ENCODE results near the gene RNU1-2. TPM values are rescaled to one million over a fixed set of nuclear protein-coding genes. Genes with fewer than 3 reads are reported as not detected.
"Not testable (repeated sequence)": the region's sequence is repeated elsewhere in the genome, so short reads cannot be mapped to it uniquely, and the experiment has no call there.

The RNU1-2 gene
- total and polyA plus RNA-seq, 4 experiments from 2014 or later = 3,010 to 3,866 TPM; not detected in 2

GRCh38 chr1:16911851-16912721 is 16.3 kb downstream of the RNU1-2 start:
- CTCF ChIA-PET (ENCODE audit: partially characterized antibody); H3K27me3 Mint-ChIP-seq; H3K9me3 Mint-ChIP-seq; H3K4me3 ChIP-seq (ENCODE audit: low read length in 2 of 2); H3K36me3 Mint-ChIP-seq; H3K36me3 ChIP-seq (ENCODE audit: insufficient read depth, low read length); H3K27me3 ChIP-seq (ENCODE audit: insufficient read depth, low read length); H3K27ac ChIP-seq (ENCODE audit: low read depth, low read length); H3K9me3 ChIP-seq (ENCODE audit: control insufficient read depth in 1 of 2, low read length in 2 of 2); DNase-seq: not testable (repeated sequence)
- H3K4me1 ChIP-seq (ENCODE audit: insufficient read depth, low read length) = peaks cover 27% of the 10 kb centered on the region
- Mint-ChIP-seq H3K4me1 (peaks cover 5 to 54% (median 40%) of the 10 kb centered on the region in 4 donors), H3K4me3 (peak overlapping the region in 6 of 8 donors; percentile 31 to 65 (median 52)), H3K27ac (peak overlapping the region; percentile 4 to 89 (median 48))
- intact Hi-C loops (cut with micrococcal nuclease) = loop anchor here (5.0 kb wide), 2 partner anchors 50 to 140 kb away; partner anchors contain the start of gene SDHB
- POLR2A ChIA-PET (ENCODE audit: partially characterized antibody) = interaction anchor here (0.6 to 4.0 kb wide), 3 partner anchors 8 to 19 kb away, joined by 3 to 67 read pairs (median 6); no protein-coding TSS in a partner anchor

- H3K27ac ChIP-seq (ENCODE audit: low read depth, low read length); H3K27me3 Mint-ChIP-seq; H3K9me3 ChIP-seq (ENCODE audit: control insufficient read depth in 1 of 2, low read length in 2 of 2); H3K36me3 Mint-ChIP-seq; DNase-seq; CTCF ChIA-PET (ENCODE audit: partially characterized antibody); H3K9me3 Mint-ChIP-seq; H3K4me3 ChIP-seq (ENCODE audit: low read length in 2 of 2); H3K36me3 ChIP-seq (ENCODE audit: insufficient read depth, low read length); H3K27me3 ChIP-seq (ENCODE audit: insufficient read depth, low read length): not testable (repeated sequence)
- Mint-ChIP-seq H3K4me1 (peaks cover 5 to 54% (median 38%) of the 10 kb centered on the region in 4 donors), H3K27ac (peak overlapping the region in 2 of 7 donors; percentile 52 to 82), H3K4me3 (peak overlapping the region; percentile 75 to 92 (median 86))
- peaks cover 27% of the 10 kb centered on the region for H3K4me1 ChIP-seq (ENCODE audit: insufficient read depth, low read length)
- intact Hi-C loops (cut with micrococcal nuclease) = loop anchor here (5.0 kb wide), 2 partner anchors 50 to 140 kb away; partner anchors contain the start of gene SDHB
- POLR2A ChIA-PET (ENCODE audit: partially characterized antibody) = interaction anchor here (0.6 to 4.0 kb wide), 3 partner anchors 8 to 20 kb away, joined by 3 to 67 read pairs (median 6); no protein-coding TSS in a partner anchor
Measured at GRCh38 chr1:16912742-16913141, 17.0 kb downstream of the RNU1-2 start.

GRCh38 chr1:16913181-16913832 is 17.5 kb downstream of the RNU1-2 start:
- H3K4me3 ChIP-seq (ENCODE audit: low read length in 2 of 2) = peak overlapping the region in 1 of 2 donors; percentile 65
- intact Hi-C loops (cut with micrococcal nuclease) = loop anchor here (5.0 kb wide), 2 partner anchors 49 to 139 kb away; partner anchors contain the start of gene SDHB
- H3K27ac Mint-ChIP-seq = peak overlapping the region; percentile 52 to 92 (median 82)
- H3K36me3 ChIP-seq (ENCODE audit: insufficient read depth, low read length) = no peaks in the 10 kb centered on the region
- peak overlapping the region; percentile 75 to 92 (median 86) for H3K4me3 Mint-ChIP-seq
- H3K36me3 Mint-ChIP-seq = no peaks in the 10 kb centered on the region
- ChIA-PET POLR2A (ENCODE audit: partially characterized antibody) (interaction anchor here (0.6 to 4.0 kb wide), 3 partner anchors 9 to 21 kb away, joined by 3 to 67 read pairs (median 6); no protein-coding TSS in a partner anchor), CTCF (ENCODE audit: partially characterized antibody) (no interaction called here)
- DNase-seq = peak in 1 of 5 donors; percentile 49
- H3K4me1 Mint-ChIP-seq = peaks cover 5 to 54% (median 36%) of the 10 kb centered on the region in 4 donors
- H3K27me3 ChIP-seq (ENCODE audit: insufficient read depth, low read length) = no peaks in the 10 kb centered on the region
- H3K27ac ChIP-seq (ENCODE audit: low read depth, low read length) = peak overlapping the region; percentile 59
- H3K27me3 Mint-ChIP-seq = no peaks in the 10 kb centered on the region
- peaks cover 27% of the 10 kb centered on the region for H3K4me1 ChIP-seq (ENCODE audit: insufficient read depth, low read length)
- H3K9me3 ChIP-seq (ENCODE audit: control insufficient read depth in 1 of 2, low read length in 2 of 2) = no peaks in the 10 kb centered on the region
- no peaks in the 10 kb centered on the region for H3K9me3 Mint-ChIP-seq

GRCh38 chr1:16913833-16914662 is 18.3 kb downstream of the RNU1-2 start:
- peak; percentile 88 to 93 (median 90) for DNase-seq
- H3K4me1 ChIP-seq (ENCODE audit: insufficient read depth, low read length) = peaks cover 27% of the 10 kb centered on the region
- Mint-ChIP-seq H3K27ac (peak overlapping the region; percentile 66 to 93 (median 89)), H3K36me3 (no peaks in the 10 kb centered on the region), H3K4me3 (peak overlapping the region; percentile 85 to 92 (median 89)), H3K4me1 (peaks cover 5 to 53% (median 37%) of the 10 kb centered on the region in 4 donors), H3K9me3 (no peaks in the 10 kb centered on the region), H3K27me3 (no peaks in the 10 kb centered on the region)
- POLR2A ChIA-PET (ENCODE audit: partially characterized antibody) = interaction anchor here (0.6 to 4.0 kb wide), 6 partner anchors 10 to 400 kb away, joined by 3 to 67 read pairs (median 5); partner anchors contain the start of gene RNU1-1
- no peaks in the 10 kb centered on the region for H3K36me3 ChIP-seq (ENCODE audit: insufficient read depth, low read length)
- peak overlapping the region; percentile 67 for H3K27ac ChIP-seq (ENCODE audit: low read depth, low read length)
- intact Hi-C loops (cut with micrococcal nuclease) = loop anchor here (1.0 to 5.0 kb wide), 3 partner anchors 10 to 138 kb away; partner anchors contain the start of gene SDHB
- H3K4me3 ChIP-seq (ENCODE audit: low read length in 2 of 2) = peak overlapping the region; percentile 17 to 80
- no peaks in the 10 kb centered on the region for H3K9me3 ChIP-seq (ENCODE audit: control insufficient read depth in 1 of 2, low read length in 2 of 2)
- H3K27me3 ChIP-seq (ENCODE audit: insufficient read depth, low read length) = no peaks in the 10 kb centered on the region
- CTCF ChIA-PET (ENCODE audit: partially characterized antibody) = no interaction called here

DNA sequence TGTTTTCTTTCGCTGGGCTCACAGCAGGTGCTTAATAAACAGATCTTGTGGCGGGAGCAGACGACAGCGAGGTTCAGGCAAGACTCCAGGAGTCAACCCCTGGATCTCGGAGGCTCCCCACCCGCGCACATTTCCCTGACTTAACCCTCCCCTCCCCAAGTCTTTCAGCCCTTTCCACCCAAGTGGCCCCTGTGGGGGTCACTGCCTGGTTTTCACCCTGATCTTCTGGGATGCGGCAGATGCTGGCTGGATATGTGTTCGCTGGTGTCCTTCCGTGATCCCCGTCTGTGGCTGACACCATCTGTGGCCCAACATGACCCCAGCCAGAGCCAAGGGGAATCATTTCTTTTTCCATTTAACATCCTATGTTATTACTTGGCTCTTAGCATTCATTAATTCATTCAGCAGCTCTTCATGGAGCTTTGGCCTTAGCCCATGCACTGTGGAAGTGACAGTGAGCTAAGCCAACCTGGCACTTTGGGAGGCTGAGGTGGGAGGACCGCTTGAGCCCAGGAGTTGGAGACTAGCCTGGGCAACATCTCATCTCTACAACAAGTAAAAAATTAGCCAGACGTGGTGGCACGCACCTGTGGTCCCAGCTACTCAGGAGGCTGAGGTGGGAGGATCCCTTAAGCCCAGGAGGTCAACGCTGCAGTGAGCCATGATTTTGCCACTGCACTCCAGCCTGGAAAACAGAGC is 19.3 kb downstream of the RNU1-2 start:
- H3K36me3 Mint-ChIP-seq; H3K27me3 ChIP-seq (ENCODE audit: insufficient read depth, low read length); H3K27me3 Mint-ChIP-seq; H3K9me3 Mint-ChIP-seq; DNase-seq; H3K36me3 ChIP-seq (ENCODE audit: insufficient read depth, low read length); H3K9me3 ChIP-seq (ENCODE audit: control insufficient read depth in 1 of 2, low read length in 2 of 2): not testable (repeated sequence)
- peak overlapping the region; percentile 66 to 93 (median 89) for H3K27ac Mint-ChIP-seq
- H3K4me1 Mint-ChIP-seq = peaks cover 4 to 51% (median 36%) of the 10 kb centered on the region in 4 donors
- peaks cover 27% of the 10 kb centered on the region for H3K4me1 ChIP-seq (ENCODE audit: insufficient read depth, low read length)
- H3K4me3 Mint-ChIP-seq = peak overlapping the region; percentile 83 to 92 (median 87)
- ChIA-PET POLR2A (ENCODE audit: partially characterized antibody) (interaction anchor here (0.6 to 4.0 kb wide), 8 partner anchors 11 to 401 kb away, joined by 3 to 67 read pairs (median 4); partner anchors contain the start of gene RNU1-1), CTCF (ENCODE audit: partially characterized antibody) (interaction anchor here (1.0 kb wide), 1 partner anchor 15 kb away, joined by 4 read pairs; no protein-coding TSS in a partner anchor)
- H3K4me3 ChIP-seq (ENCODE audit: low read length in 2 of 2) = peak overlapping the region in 1 of 2 donors; percentile 80
- peak overlapping the region; percentile 67 for H3K27ac ChIP-seq (ENCODE audit: low read depth, low read length)
- intact Hi-C loops (cut with micrococcal nuclease) = loop anchor here (1.0 to 5.0 kb wide), 3 partner anchors 11 to 137 kb away; partner anchors contain the start of gene SDHB

DNA sequence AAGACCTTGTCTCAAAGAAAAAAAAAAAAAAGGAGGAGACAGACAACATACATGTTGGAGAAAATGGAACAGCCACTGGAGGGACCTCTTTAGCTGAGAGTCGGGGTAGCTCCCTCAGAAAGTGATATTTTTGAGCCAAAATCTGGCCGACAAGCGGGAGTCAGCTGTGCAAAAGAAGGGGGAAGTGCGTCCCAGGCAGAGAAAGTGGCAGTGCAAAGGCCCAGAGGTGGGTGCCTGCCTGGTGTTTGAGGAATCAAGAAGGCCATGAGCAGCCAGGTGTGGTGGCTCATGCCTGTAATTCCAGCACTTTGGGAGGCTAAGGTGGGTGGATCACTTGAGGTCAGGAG is 19.8 kb downstream of the RNU1-2 start:
- DNase-seq = no peak
- Histone ChIP-seq H3K4me1 (ENCODE audit: insufficient read depth, low read length) (peaks cover 27% of the 10 kb centered on the region), H3K4me3 (ENCODE audit: low read length in 2 of 2) (no peak overlapping the region), H3K36me3 (ENCODE audit: insufficient read depth, low read length) (no peaks in the 10 kb centered on the region), H3K9me3 (ENCODE audit: control insufficient read depth in 1 of 2, low read length in 2 of 2) (no peaks in the 10 kb centered on the region), H3K27ac (ENCODE audit: low read depth, low read length) (no peak overlapping the region), H3K27me3 (ENCODE audit: insufficient read depth, low read length) (no peaks in the 10 kb centered on the region)
- POLR2A ChIA-PET (ENCODE audit: partially characterized antibody) = interaction anchor here (0.6 to 4.0 kb wide), 3 partner anchors 10 to 17 kb away, joined by 3 to 67 read pairs (median 3); no protein-coding TSS in a partner anchor
- Mint-ChIP-seq H3K4me3 (peak overlapping the region; percentile 83 to 92 (median 87)), H3K9me3 (no peaks in the 10 kb centered on the region), H3K27me3 (no peaks in the 10 kb centered on the region), H3K36me3 (no peaks in the 10 kb centered on the region), H3K27ac (peak overlapping the region in 6 of 7 donors; percentile 66 to 93 (median 90)), H3K4me1 (peaks cover 4 to 51% (median 36%) of the 10 kb centered on the region in 4 donors)
- CTCF ChIA-PET (ENCODE audit: partially characterized antibody) = interaction anchor here (0.6 to 1.0 kb wide), 2 partner anchors 15 to 197 kb away, joined by 3 to 4 read pairs; no protein-coding TSS in a partner anchor
- intact Hi-C loops (cut with micrococcal nuclease) = no loop called here

All from CD4-positive, alpha-beta memory T cell (primary cell).